ENCODE measurements around the gene ADGRA3. TPM values are rescaled to one million over a fixed set of nuclear protein-coding genes. Genes with fewer than 3 reads are reported as not detected.
A peak's percentile ranks its signal among the peaks of the same experiment; 100 is the strongest.

ADGRA3 gene
- total RNA-seq, 1 experiment from 2014 or later, result 40.5 TPM

- peaks cover 3% of the 10 kb centered on the region; the same call in 1 of the 2 replicates for H3K27me3 Mint-ChIP-seq (ENCODE audit: low read depth)
- ATAC-seq (peak; percentile 74), DNase-seq (ENCODE audit: low spot score) (no peak)
- peaks cover 15% of the 10 kb centered on the region for H3K4me1 Mint-ChIP-seq
- peaks cover 5% of the 10 kb centered on the region for H3K36me3 Mint-ChIP-seq
- ChIA-PET POLR2A (interaction anchor here (1.0 kb wide), 1 partner anchor 21 kb away, joined by 4 read pairs; no protein-coding TSS in a partner anchor), CTCF (interaction anchor here (0.7 to 0.9 kb wide), 2 partner anchors 30 to 1089 kb away, joined by 3 to 4 read pairs; no protein-coding TSS in a partner anchor)
- no peak overlapping the region for H3K4me3 Mint-ChIP-seq
- peaks cover 6% of the 10 kb centered on the region for H3K9me3 Mint-ChIP-seq
- H3K27ac Mint-ChIP-seq, result no peak overlapping the region
- TF ChIP-seq TEAD4 (CRISPR knock-in tag; IDR thresholded peaks at IDR 0.05), result no peak
- peak; percentile 22; the same call in 1 of the 2 replicates for TF ChIP-seq USF2 (CRISPR knock-in tag; IDR thresholded peaks at IDR 0.05)
Measured at GRCh38 chr4:22522706-22523501, 7.0 kb upstream of the ADGRA3 start.

GRCh38 chr4:22522206-22522605 is 6.3 kb upstream of the ADGRA3 start:
- DNase-seq (ENCODE audit: low spot score), result no peak
- ChIA-PET CTCF (no interaction called here), POLR2A (no interaction called here)
- peaks cover 3% of the 10 kb centered on the region; the same call in 1 of the 2 replicates for H3K27me3 Mint-ChIP-seq (ENCODE audit: low read depth)
- H3K4me3 Mint-ChIP-seq, result no peak overlapping the region
- peaks cover 5% of the 10 kb centered on the region for H3K36me3 Mint-ChIP-seq
- H3K4me1 Mint-ChIP-seq, result peaks cover 15% of the 10 kb centered on the region
- no peak for ATAC-seq
- TF ChIP-seq JAZF1 (CRISPR knock-in tag; IDR thresholded peaks at IDR 0.05) (no peak), SMAD4 (CRISPR knock-in tag; IDR thresholded peaks at IDR 0.05) (no peak), IRF2 (CRISPR knock-in tag; IDR thresholded peaks at IDR 0.05; ENCODE audit: borderline replicate concordance, low read depth) (no peak), E2F1 (CRISPR knock-in tag; IDR thresholded peaks at IDR 0.05) (no peak), ZNF232 (CRISPR knock-in tag; IDR thresholded peaks at IDR 0.05) (no peak), ZNF281 (CRISPR knock-in tag; IDR thresholded peaks at IDR 0.05) (no peak), USF2 (CRISPR knock-in tag; IDR thresholded peaks at IDR 0.05) (no peak), E2F5 (CRISPR knock-in tag; IDR thresholded peaks at IDR 0.05) (no peak)
- no peak overlapping the region for H3K27ac Mint-ChIP-seq
- H3K9me3 Mint-ChIP-seq, result peaks cover 6% of the 10 kb centered on the region

GRCh38 chr4:22521240-22521639 is 5.4 kb upstream of the ADGRA3 start:
- Mint-ChIP-seq H3K27me3 (ENCODE audit: low read depth) (peaks cover 10% of the 10 kb centered on the region), H3K4me1 (peaks cover 23% of the 10 kb centered on the region), H3K36me3 (peaks cover 5% of the 10 kb centered on the region), H3K4me3 (no peak overlapping the region), H3K27ac (no peak overlapping the region), H3K9me3 (peaks cover 6% of the 10 kb centered on the region)
- no peak for ATAC-seq
- POLR2A ChIA-PET, result no interaction called here
- no peak for DNase-seq (ENCODE audit: low spot score)
- CTCF ChIA-PET, result no interaction called here
- no peak for TF ChIP-seq KAT7 (CRISPR knock-in tag; IDR thresholded peaks at IDR 0.05; ENCODE audit: borderline replicate concordance)
- TF ChIP-seq CDX4 (CRISPR knock-in tag; IDR thresholded peaks at IDR 0.05; ENCODE audit: borderline replicate concordance), result no peak
- no peak for TF ChIP-seq ZSCAN18 (CRISPR knock-in tag; IDR thresholded peaks at IDR 0.05)
- TF ChIP-seq CBFB (CRISPR knock-in tag; IDR thresholded peaks at IDR 0.05; ENCODE audit: low read depth), result no peak
- TF ChIP-seq USF1 (CRISPR knock-in tag; IDR thresholded peaks at IDR 0.05), result no peak
- TF ChIP-seq ATF2 (CRISPR knock-in tag; IDR thresholded peaks at IDR 0.05; ENCODE audit: borderline replicate concordance, low read depth), result no peak
- TF ChIP-seq ZNF512 (CRISPR knock-in tag; IDR thresholded peaks at IDR 0.05; ENCODE audit: borderline replicate concordance), result no peak
- no peak for TF ChIP-seq ZNF121 (CRISPR knock-in tag; IDR thresholded peaks at IDR 0.05)
